ENCODE measurements around the gene WWP2. TPM values are rescaled to one million over a fixed set of nuclear protein-coding genes. Genes with fewer than 3 reads are reported as not detected.

Gene WWP2
- total and polyA plus RNA-seq, 2 donors (not counting 3 experiments of a cell fraction or from before 2014, with no cell fraction given) = 17.9 to 44.9 TPM

- Histone ChIP-seq H3K9me3 (replicated peaks; ENCODE audit: control insufficient read depth, insufficient read depth, low read length) (no peaks in the 10 kb centered on the region), H4K20me1 (replicated peaks; ENCODE audit: control insufficient read depth, extremely low read depth, insufficient read depth, low read length) (no peaks in the 10 kb centered on the region), H2AFZ (ENCODE audit: low read depth, low read length) (peak overlapping the region; percentile 39), H3K27me3 (ENCODE audit: control insufficient read depth in 2 of 2, insufficient read depth in 2 of 2, low read length in 2 of 2) (no peaks in the 10 kb centered on the region), H3K36me3 (ENCODE audit: control insufficient read depth in 2 of 2, extremely low read depth in 1 of 2, insufficient read depth in 2 of 2, low read length in 2 of 2) (peaks cover 0 to 2% of the 10 kb centered on the region in 2 experiments), H3K4me1 (ENCODE audit: control insufficient read depth, extremely low read depth, insufficient read depth, low read length) (peaks cover 11% of the 10 kb centered on the region), H3K79me2 (ENCODE audit: control insufficient read depth, insufficient read depth, low read length) (no peaks in the 10 kb centered on the region), H3K27ac (ENCODE audit: insufficient read depth, low read depth, low read length) (peak overlapping the region; percentile 68), H3K9ac (replicated peaks; ENCODE audit: extremely low read depth, insufficient read depth, low read length) (peak overlapping the region; percentile 68), H3K4me3 (replicated peaks in 1 of 3; ENCODE audit: insufficient read depth in 1 of 3, low read depth in 1 of 3, low read length in 3 of 3) (no peak overlapping the region), H3K4me2 (ENCODE audit: insufficient read depth, low read length) (peak overlapping the region; percentile 69), H3K9me1 (replicated peaks; ENCODE audit: control insufficient read depth, extremely low read depth, insufficient read depth, low read length) (no peaks in the 10 kb centered on the region)
- dilution Hi-C loops (cut with MboI; ENCODE audit: extremely low pct_ligation_motif_present, low sequenced_read_pairs) = no loop called here
- intact Hi-C loops (cut with micrococcal nuclease) = loop anchor here (5.0 kb wide), 1 partner anchor 70 kb away; no protein-coding TSS in a partner anchor
- FAIRE-seq (peak; percentile 70), DNase-seq (ENCODE audit: low read depth, low spot score) (peak; percentile 74)
- ChIA-PET CTCF (interaction anchor here (0.6 to 4.3 kb wide), 6 partner anchors 10 to 121 kb away, joined by 3 to 32 read pairs (median 3); no protein-coding TSS in a partner anchor), POLR2A (interaction anchor here (0.6 kb wide), 1 partner anchor 69 kb away, joined by 3 read pairs; no protein-coding TSS in a partner anchor)
- TF ChIP-seq JUN (IDR thresholded peaks at IDR 0.05; ENCODE audit: borderline replicate concordance, insufficient read depth, insufficient read length, low read depth) = no peak
- TF ChIP-seq GATA2 (IDR thresholded peaks at IDR 0.05; ENCODE audit: insufficient read depth, insufficient read length, low read depth, low read length) = no peak
- TF ChIP-seq CTCF (IDR thresholded peaks at IDR 0.05; ENCODE audit: extremely low read depth in 1 of 2, insufficient read depth in 1 of 2, low read depth in 1 of 2, low read length in 2 of 2) = no peak
- TF ChIP-seq, protein P1, sequence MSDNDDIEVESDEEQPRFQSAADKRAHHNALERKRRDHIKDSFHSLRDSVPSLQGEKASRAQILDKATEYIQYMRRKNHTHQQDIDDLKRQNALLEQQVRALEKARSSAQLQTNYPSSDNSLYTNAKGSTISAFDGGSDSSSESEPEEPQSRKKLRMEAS (IDR thresholded peaks at IDR 0.05; ENCODE audit: insufficient read depth, insufficient read length) = peak; percentile 54
- no peak for TF ChIP-seq EZH2 (IDR thresholded peaks at IDR 0.05; ENCODE audit: borderline replicate concordance, low read depth, low read length, severe bottlenecking)
- peak; percentile 42 for TF ChIP-seq POLR2AphosphoS5 (IDR thresholded peaks at IDR 0.05; ENCODE audit: insufficient read depth, low read depth, low read length)
- TF ChIP-seq POLR2A (IDR thresholded peaks at IDR 0.05; ENCODE audit: low read depth, low read length) = no peak
- TF ChIP-seq MYC (IDR thresholded peaks at IDR 0.05; ENCODE audit: low read depth, low read length) = no peak
- no peak for TF ChIP-seq FOS (IDR thresholded peaks at IDR 0.05; ENCODE audit: borderline replicate concordance, insufficient read depth, low read length)
- no TSS peak for BruUV-seq (replicated peaks)
Measured at GRCh38 chr16:69917739-69918138, 155.6 kb downstream of the WWP2 start.

Data from endothelial cell of umbilical vein (primary cell).